Measurements from ENCODE around the gene SLC35F3.

DNA sequence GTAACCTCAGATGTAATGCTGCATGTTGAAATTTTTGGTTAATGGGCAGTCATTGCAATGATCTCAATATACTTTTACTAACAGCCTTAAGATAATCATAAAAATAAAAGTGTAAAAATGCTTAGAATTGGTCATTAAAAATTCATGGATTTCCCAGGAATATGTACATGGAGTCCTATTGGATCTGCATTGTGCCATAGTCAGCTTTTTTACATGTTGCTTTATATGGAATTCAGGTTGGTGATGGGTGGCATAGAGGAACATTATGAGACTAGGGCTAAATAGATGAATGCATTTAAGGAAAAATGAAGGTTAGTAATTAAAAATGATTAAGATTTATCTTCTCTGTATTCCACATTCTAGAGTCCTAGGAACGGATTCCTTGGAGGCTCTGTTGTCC, 103.2 kb downstream of the SLC35F3 start:
- TF ChIP-seq, protein P1, sequence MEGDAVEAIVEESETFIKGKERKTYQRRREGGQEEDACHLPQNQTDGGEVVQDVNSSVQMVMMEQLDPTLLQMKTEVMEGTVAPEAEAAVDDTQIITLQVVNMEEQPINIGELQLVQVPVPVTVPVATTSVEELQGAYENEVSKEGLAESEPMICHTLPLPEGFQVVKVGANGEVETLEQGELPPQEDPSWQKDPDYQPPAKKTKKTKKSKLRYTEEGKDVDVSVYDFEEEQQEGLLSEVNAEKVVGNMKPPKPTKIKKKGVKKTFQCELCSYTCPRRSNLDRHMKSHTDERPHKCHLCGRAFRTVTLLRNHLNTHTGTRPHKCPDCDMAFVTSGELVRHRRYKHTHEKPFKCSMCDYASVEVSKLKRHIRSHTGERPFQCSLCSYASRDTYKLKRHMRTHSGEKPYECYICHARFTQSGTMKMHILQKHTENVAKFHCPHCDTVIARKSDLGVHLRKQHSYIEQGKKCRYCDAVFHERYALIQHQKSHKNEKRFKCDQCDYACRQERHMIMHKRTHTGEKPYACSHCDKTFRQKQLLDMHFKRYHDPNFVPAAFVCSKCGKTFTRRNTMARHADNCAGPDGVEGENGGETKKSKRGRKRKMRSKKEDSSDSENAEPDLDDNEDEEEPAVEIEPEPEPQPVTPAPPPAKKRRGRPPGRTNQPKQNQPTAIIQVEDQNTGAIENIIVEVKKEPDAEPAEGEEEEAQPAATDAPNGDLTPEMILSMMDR (IDR thresholded peaks at IDR 0.05): no peak
- no peak for TF ChIP-seq POLR2A (IDR thresholded peaks at IDR 0.05)
